IMR-90 (cell line): ENCODE results near the gene RBFA. TPM values are rescaled to one million over a fixed set of nuclear protein-coding genes. Genes with fewer than 3 reads are reported as not detected.
"Not testable (repeated sequence)": the region's sequence is repeated elsewhere in the genome, so short reads cannot be mapped to it uniquely, and the experiment has no call there.

Experiments used
- ATAC-seq: fragments of 200-7000 bp; cut with Tn5 transposase; 2 replicates; pipeline ENCODE4 v1.9.1; 2020; ENCODE audit warnings: low read depth, mild to moderate bottlenecking, moderate library complexity
- BruUV-seq: library from RNA; stranded (reverse); fragments of 400-500 nt; replicated peaks from 2 replicates; lab custom pipeline; 2021; lab: Mats Ljungman, UMichigan
- CTCF ChIA-PET: fragments of 300-600 bp; formaldehyde crosslinking; extraction: SDS; loops from one replicate; lab custom pipeline; 2021; ENCODE audit warnings: antibody characterized with exemption; lab: Yijun Ruan, JAX
- POLR2A ChIA-PET: fragments of 300-600 bp; sonication (Branson Sonifier 250); formaldehyde crosslinking; loops from one replicate; lab custom pipeline; 2022; ENCODE audit warnings: antibody characterized with exemption; ENCODE audit not compliant: unreplicated experiment; lab: Charles Lee
- DNase-seq: peaks from one replicate; pipeline ENCODE4 v3.0.0; 2013
- H2AFZ ChIP-seq: replicated peaks from 2 replicates; pipeline ENCODE3; 2013; ENCODE audit warnings: low read length, mild to moderate bottlenecking; ENCODE audit not compliant: poor library complexity
- H2AK5ac ChIP-seq: 2 replicates; pipeline ENCODE4 v1.6.1; 2013; ENCODE audit warnings: low read depth, low read length, inconsistent platforms
- H2AK9ac ChIP-seq: replicated peaks from 2 replicates; pipeline ENCODE3; 2013; ENCODE audit warnings: mild to moderate bottlenecking, low read depth, low read length, moderate library complexity; ENCODE audit not compliant: poor library complexity
- H2BK120ac ChIP-seq: 2 replicates; pipeline ENCODE4 v1.6.1; 2013; ENCODE audit warnings: low read depth, low read length, inconsistent platforms
- H2BK15ac ChIP-seq: 3 replicates; pipeline ENCODE4 v1.6.1; 2013; ENCODE audit warnings: low read depth, low read length, inconsistent platforms
- H2BK20ac ChIP-seq: 2 replicates; pipeline ENCODE4 v1.6.1; 2013; ENCODE audit warnings: low read depth, mild to moderate bottlenecking, inconsistent platforms, low read length, moderate library complexity
- H2BK5ac ChIP-seq: 2 replicates; pipeline ENCODE4 v1.6.1; 2013; ENCODE audit warnings: mild to moderate bottlenecking, low read depth, low read length, inconsistent platforms; ENCODE audit not compliant: poor library complexity, severe bottlenecking
- H3K14ac ChIP-seq: replicated peaks from 2 replicates; pipeline ENCODE4 v1.6.1; 2013; ENCODE audit warnings: low read depth, low read length, inconsistent platforms
- H3K18ac ChIP-seq: 2 replicates; pipeline ENCODE4 v1.6.1; 2013; ENCODE audit warnings: low read depth, low read length, control low read depth
- H3K23ac ChIP-seq: 2 replicates; pipeline ENCODE4 v1.6.1; 2013; ENCODE audit warnings: low read depth, low read length, inconsistent platforms
- H3K27ac ChIP-seq: 2 replicates; pipeline ENCODE4 v1.5.1; 2013; ENCODE audit warnings: mild to moderate bottlenecking, control low read depth, low read length; ENCODE audit not compliant: insufficient read depth
- H3K27me3 ChIP-seq: 2 replicates; pipeline ENCODE4 v1.6.1; 2013; ENCODE audit warnings: low read length; ENCODE audit not compliant: control insufficient read depth, insufficient read depth
- H3K36me3 ChIP-seq: 2 replicates; pipeline ENCODE4 v1.6.1; 2013; ENCODE audit warnings: low read length, mixed read lengths; ENCODE audit not compliant: control insufficient read depth, insufficient read depth
- H3K4ac ChIP-seq: 2 replicates; pipeline ENCODE4 v1.6.1; 2013; ENCODE audit warnings: low read depth, low read length, inconsistent platforms
- H3K4me1 ChIP-seq: 2 replicates; pipeline ENCODE4 v1.6.1; 2013; ENCODE audit warnings: low read length, mixed read lengths; ENCODE audit not compliant: control insufficient read depth, insufficient read depth
- H3K4me2 ChIP-seq: 2 replicates; pipeline ENCODE4 v1.6.1; 2013; ENCODE audit warnings: low read depth, mild to moderate bottlenecking, control low read depth, low read length, moderate library complexity
- H3K4me3 ChIP-seq: 2 replicates; pipeline ENCODE4 v1.5.1; 2013; ENCODE audit warnings: low read depth, mild to moderate bottlenecking, control low read depth, low read length, moderate library complexity; ENCODE audit not compliant: insufficient read depth
- H3K56ac ChIP-seq: 2 replicates; pipeline ENCODE4 v1.6.1; 2013; ENCODE audit warnings: low read length, inconsistent platforms; ENCODE audit not compliant: insufficient read depth; ENCODE audit errors: extremely low read depth
- H3K79me1 ChIP-seq, 2 experiments: 2 replicates each; pipeline ENCODE4 v1.6.1; 2013; ENCODE audit warnings: low read length in 2 of 2, inconsistent platforms in 1 of 2, low read depth in 1 of 2
- H3K9ac ChIP-seq: 2 replicates; pipeline ENCODE4 v1.6.1; 2013; ENCODE audit warnings: low read depth, low read length, control low read depth
- H3K9me1 ChIP-seq: 2 replicates; pipeline ENCODE4 v1.6.1; 2013; ENCODE audit warnings: low read length, inconsistent platforms; ENCODE audit not compliant: insufficient read depth
- H3K9me3 ChIP-seq: 2 replicates; pipeline ENCODE4 v1.6.1; 2013; ENCODE audit warnings: low read length; ENCODE audit not compliant: control insufficient read depth, insufficient read depth
- H4K20me1 ChIP-seq: 2 replicates; pipeline ENCODE4 v1.6.1; 2013; ENCODE audit warnings: low read length, inconsistent platforms; ENCODE audit not compliant: insufficient read depth
- H4K5ac ChIP-seq: 2 replicates; pipeline ENCODE4 v1.6.1; 2013; ENCODE audit warnings: mild to moderate bottlenecking, low read depth, low read length, control low read depth
- H4K8ac ChIP-seq, 2 experiments: 2 replicates each; pipeline ENCODE4 v1.6.1; 2013; ENCODE audit warnings: low read depth in 2 of 2, low read length in 2 of 2, control low read depth in 1 of 2, inconsistent platforms in 1 of 2
- H4K91ac ChIP-seq: 2 replicates; pipeline ENCODE4 v1.6.1; 2013; ENCODE audit warnings: low read depth, low read length, inconsistent platforms; ENCODE audit not compliant: insufficient read depth
- CEBPB ChIP-seq: IDR thresholded peaks from 2 replicates; pipeline ENCODE4 v1.6.1; 2012; ENCODE audit warnings: low read depth, low read length, improper control_type of control experiment
- CTCF ChIP-seq: conservative IDR thresholded peaks from 2 replicates; pipeline ENCODE4 v1.5.1; 2012; ENCODE audit warnings: mild to moderate bottlenecking, low read depth, low read length, improper control_type of control experiment
- dilution Hi-C: fragments of 300-500 bp; cut with HindIII; formaldehyde crosslinking; loops from one replicate; pipeline ENCODE4 v1.14.3; 2018; ENCODE audit warnings: low sequenced_read_pairs; ENCODE audit not compliant: unreplicated experiment
- in situ Hi-C: fragments of 300-500 bp; cut with MboI; formaldehyde crosslinking; loops from 3 replicates; pipeline ENCODE4 v1.14.3; 2019; ENCODE audit warnings: low sequenced_read_pairs, inconsistent platforms, mixed read lengths
- intact Hi-C: fragments of 100-400 bp; cut with micrococcal nuclease; formaldehyde crosslinking; loops from 2 replicates; pipeline ENCODE4 v1.10.0; 2022
- polyA plus RNA-seq, 3 experiments: library from polyadenylated mRNA; depleted of rRNA; stranded (reverse); fragments of >200 nt; gene quantifications; 2 replicates each; pipeline ENCODE4 v1.2.3, GENCODE V29; 2012; ENCODE audit warnings: low replicate concordance in 1 of 3
- total RNA-seq: library from RNA; depleted of rRNA; stranded (reverse); fragments of >200 nt; gene quantifications from 2 replicates; pipeline ENCODE4 v1.2.3, GENCODE V29; 2012

Gene RBFA
- total and polyA plus RNA-seq, 2 of the 4 experiments (the other 2 are of a cell fraction) = 21.0 to 38.0 TPM

GRCh38 chr18:80027719-80028118 is 6.5 kb upstream of the RBFA start:
- H3K9me3 ChIP-seq = peaks cover 26% of the 10 kb centered on the region
- H3K9ac ChIP-seq, H2AK9ac ChIP-seq, H3K4me3 ChIP-seq, BruUV-seq, H2BK120ac ChIP-seq, dilution Hi-C loops, H2BK20ac ChIP-seq, CTCF ChIA-PET, H4K8ac ChIP-seq, H4K5ac ChIP-seq, H2AFZ ChIP-seq, H3K9me1 ChIP-seq, in situ Hi-C loops, intact Hi-C loops, H3K4me1 ChIP-seq, H3K14ac ChIP-seq, H3K27me3 ChIP-seq, H3K36me3 ChIP-seq, H3K4ac ChIP-seq, H4K91ac ChIP-seq, H3K56ac ChIP-seq, H2AK5ac ChIP-seq, H4K20me1 ChIP-seq, H3K27ac ChIP-seq, H3K23ac ChIP-seq, H3K4me2 ChIP-seq, H3K18ac ChIP-seq, POLR2A ChIA-PET, H2BK15ac ChIP-seq, H3K79me1 ChIP-seq: not testable (repeated sequence)
- peak; percentile 96 for ATAC-seq
- peak overlapping the region; percentile 45 for H2BK5ac ChIP-seq
- peak; percentile 85 for DNase-seq
- TF ChIP-seq CEBPB = peak; percentile 50
- 0 out of 2 replicates have a peak, but pooled peaks have one; percentile 19 for TF ChIP-seq CTCF
